Keratinocyte (primary cell): ENCODE measurements around the gene ATG10. TPM values are rescaled to one million over a fixed set of nuclear protein-coding genes. Genes with fewer than 3 reads are reported as not detected.

Source experiments
- DNase-seq: peaks from one replicate; pipeline ENCODE4 v3.0.0-alpha.2; 2011; ENCODE audit warnings: low read depth, missing footprints, low spot score
- FAIRE-seq: peaks from 2 replicates; lab custom pipeline; 2011; peaks lifted over from hg19 to GRCh38; lab: Jason Lieb, UNC
- H2AFZ ChIP-seq: 2 replicates; pipeline ENCODE4 v1.6.0; 2012; ENCODE audit warnings: low read length, control low read depth, inconsistent platforms; ENCODE audit not compliant: control insufficient read depth
- H3K27ac ChIP-seq: 2 replicates; pipeline ENCODE4 v1.5.1; 2011; ENCODE audit warnings: low read length; ENCODE audit not compliant: control insufficient read depth, insufficient read depth
- H3K27me3 ChIP-seq: 3 replicates; pipeline ENCODE4 v1.6.0; 2011; ENCODE audit warnings: low read length; ENCODE audit not compliant: control insufficient read depth, insufficient read depth; ENCODE audit errors: extremely low read depth
- H3K36me3 ChIP-seq, 2 experiments: 2 replicates in 1 of 2; 3 replicates in 1 of 2; pipeline ENCODE4 v1.5.1; 2011; ENCODE audit warnings: low read length in 2 of 2, mild to moderate bottlenecking in 1 of 2; ENCODE audit not compliant: control insufficient read depth in 2 of 2, insufficient read depth in 2 of 2; ENCODE audit errors: extremely low read depth in 1 of 2
- H3K4me1 ChIP-seq: 3 replicates; pipeline ENCODE4 v1.5.1; 2011; ENCODE audit warnings: low read length; ENCODE audit not compliant: control insufficient read depth, insufficient read depth; ENCODE audit errors: extremely low read depth
- H3K4me2 ChIP-seq: 3 replicates; pipeline ENCODE4 v1.6.0; 2011; ENCODE audit warnings: low read depth, low read length; ENCODE audit not compliant: control insufficient read depth, insufficient read depth; ENCODE audit errors: extremely low read depth
- H3K4me3 ChIP-seq, 3 experiments: fragments of 200-600 bp in 1 of 3; sonication (generic) in 1 of 3; 2 replicates in 2 of 3; 3 replicates in 1 of 3; pipeline ENCODE4 v1.5.1; 2011 to 2016; ENCODE audit warnings: low read length in 3 of 3, mild to moderate bottlenecking in 3 of 3, control low read depth in 2 of 3, inconsistent platforms in 1 of 3, low read depth in 1 of 3, mixed read lengths in 1 of 3, mixed run types in 1 of 3, moderate library complexity in 1 of 3; ENCODE audit not compliant: control insufficient read depth in 2 of 3, insufficient read depth in 2 of 3; ENCODE audit errors: extremely low read depth in 1 of 3
- H3K79me2 ChIP-seq: 2 replicates; pipeline ENCODE4 v1.6.0; 2012; ENCODE audit warnings: low read length; ENCODE audit not compliant: control insufficient read depth, insufficient read depth
- H3K9ac ChIP-seq: 3 replicates; pipeline ENCODE4 v1.6.0; 2011; ENCODE audit warnings: low read length; ENCODE audit not compliant: control insufficient read depth, insufficient read depth; ENCODE audit errors: extremely low read depth
- H3K9me1 ChIP-seq: 3 replicates; pipeline ENCODE4 v1.6.0; 2011; ENCODE audit warnings: low read length; ENCODE audit not compliant: control insufficient read depth, insufficient read depth; ENCODE audit errors: extremely low read depth
- H3K9me3 ChIP-seq: 2 replicates; pipeline ENCODE4 v1.5.1; 2012; ENCODE audit warnings: low read depth, low read length; ENCODE audit not compliant: control insufficient read depth
- H4K20me1 ChIP-seq: 3 replicates; pipeline ENCODE4 v1.6.0; 2011; ENCODE audit warnings: low read length; ENCODE audit not compliant: control insufficient read depth, insufficient read depth; ENCODE audit errors: extremely low read depth
- EZH2 ChIP-seq: IDR thresholded peaks from one replicate; pipeline ENCODE4 v1.6.1; 2012; ENCODE audit warnings: inconsistent platforms, mild to moderate bottlenecking, low read length, moderate library complexity
- dilution Hi-C: fragments of 300-500 bp; cut with MboI; formaldehyde crosslinking; loops from one replicate; pipeline ENCODE4 v1.7.0; 2020; ENCODE audit warnings: low sequenced_read_pairs; ENCODE audit not compliant: extremely low pct_ligation_motif_present
- polyA plus RNA-seq, 5 experiments: library from polyadenylated mRNA; depleted of rRNA in 3 of 5; stranded (reverse) in 3 of 5; stranded (forward) in 1 of 5; unstranded in 1 of 5; fragments of >200 nt; gene quantifications; 1 replicate in 1 of 5; 2 replicates in 3 of 5; 3 replicates in 1 of 5; pipeline versions ENCODE4 v1.2.1 to v1.2.3, GENCODE V29; 2011 to 2012; ENCODE audit warnings: missing spikeins in 2 of 5, low read depth in 1 of 5, low replicate concordance in 1 of 5
- TF ChIP-seq, protein P1 (sequence below), 3 experiments: IDR thresholded peaks in 1 of 3; conservative IDR thresholded peaks in 1 of 3; optimal IDR thresholded peaks in 1 of 3; 2 replicates in 2 of 3; 3 replicates in 1 of 3; pipeline versions ENCODE3 to v1.5.1; 2011; ENCODE audit warnings: low read length in 3 of 3, mild to moderate bottlenecking in 3 of 3, moderate library complexity in 2 of 3, control low read depth in 1 of 3, inconsistent platforms in 1 of 3; ENCODE audit not compliant: insufficient read depth in 2 of 3; ENCODE audit errors: extremely low read depth in 1 of 3

The ATG10 gene
- polyA plus RNA-seq, 1 donor (not counting 4 experiments of a cell fraction or from before 2014, with no cell fraction given) = 5.4 TPM

- H3K4me3 ChIP-seq = no peak overlapping the region
- dilution Hi-C loops = no loop called here
- H3K9me3 ChIP-seq = no peaks in the 10 kb centered on the region
- no peak overlapping the region for H3K4me2 ChIP-seq
- H3K9ac ChIP-seq = no peak overlapping the region
- no peak overlapping the region for H3K27ac ChIP-seq
- H3K79me2 ChIP-seq = no peaks in the 10 kb centered on the region
- H4K20me1 ChIP-seq = no peaks in the 10 kb centered on the region
- H3K4me1 ChIP-seq = peaks cover 10% of the 10 kb centered on the region
- no peaks in the 10 kb centered on the region for H3K36me3 ChIP-seq
- H3K27me3 ChIP-seq = no peaks in the 10 kb centered on the region
- no peak for DNase-seq
- no peak overlapping the region for H2AFZ ChIP-seq
- H3K9me1 ChIP-seq = no peaks in the 10 kb centered on the region
- TF ChIP-seq EZH2 = no peak
- TF ChIP-seq, protein P1, sequence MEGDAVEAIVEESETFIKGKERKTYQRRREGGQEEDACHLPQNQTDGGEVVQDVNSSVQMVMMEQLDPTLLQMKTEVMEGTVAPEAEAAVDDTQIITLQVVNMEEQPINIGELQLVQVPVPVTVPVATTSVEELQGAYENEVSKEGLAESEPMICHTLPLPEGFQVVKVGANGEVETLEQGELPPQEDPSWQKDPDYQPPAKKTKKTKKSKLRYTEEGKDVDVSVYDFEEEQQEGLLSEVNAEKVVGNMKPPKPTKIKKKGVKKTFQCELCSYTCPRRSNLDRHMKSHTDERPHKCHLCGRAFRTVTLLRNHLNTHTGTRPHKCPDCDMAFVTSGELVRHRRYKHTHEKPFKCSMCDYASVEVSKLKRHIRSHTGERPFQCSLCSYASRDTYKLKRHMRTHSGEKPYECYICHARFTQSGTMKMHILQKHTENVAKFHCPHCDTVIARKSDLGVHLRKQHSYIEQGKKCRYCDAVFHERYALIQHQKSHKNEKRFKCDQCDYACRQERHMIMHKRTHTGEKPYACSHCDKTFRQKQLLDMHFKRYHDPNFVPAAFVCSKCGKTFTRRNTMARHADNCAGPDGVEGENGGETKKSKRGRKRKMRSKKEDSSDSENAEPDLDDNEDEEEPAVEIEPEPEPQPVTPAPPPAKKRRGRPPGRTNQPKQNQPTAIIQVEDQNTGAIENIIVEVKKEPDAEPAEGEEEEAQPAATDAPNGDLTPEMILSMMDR (optimal IDR thresholded peaks at IDR 0.05 in 1 of 3, IDR thresholded peaks at IDR 0.05 in 1 of 3, conservative IDR thresholded peaks at IDR 0.05 in 1 of 3; ENCODE audit: extremely low read depth in 1 of 3, insufficient read depth in 2 of 3, low read length in 3 of 3) = no peak
- no peak for FAIRE-seq
Measured at GRCh38 chr5:82182662-82183061, 210.8 kb downstream of the ATG10 start.

DNA sequence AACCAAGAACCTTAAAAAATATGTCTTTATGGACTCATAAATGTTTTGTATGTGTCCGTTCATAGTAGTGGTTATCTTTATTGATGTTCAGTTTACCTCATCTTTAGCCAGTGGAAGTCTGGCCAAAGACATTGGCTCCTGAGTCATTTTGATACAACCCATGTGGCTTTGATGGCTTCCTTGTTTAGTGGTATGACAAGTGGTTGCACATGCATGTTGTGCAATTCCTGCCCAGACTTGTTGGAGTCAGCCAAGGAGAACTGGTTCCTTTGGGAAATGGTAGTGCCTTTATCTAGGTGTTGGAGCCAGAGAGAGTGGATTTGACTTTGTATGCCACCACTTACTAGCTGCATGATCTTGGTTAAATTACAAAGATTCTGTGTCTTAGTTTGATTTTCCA, 212.0 kb downstream of the ATG10 start:
- no peak overlapping the region for H3K27ac ChIP-seq
- no peaks in the 10 kb centered on the region for H3K9me1 ChIP-seq

More for the DNA sequence above, 212.0 kb downstream of the ATG10 start:
- dilution Hi-C loops = no loop called here
- no peak overlapping the region for H3K4me3 ChIP-seq
- H3K27me3 ChIP-seq = no peaks in the 10 kb centered on the region
- no peak overlapping the region for H3K9ac ChIP-seq
- DNase-seq (peak; percentile 81), FAIRE-seq (peak; percentile 99)
- H2AFZ ChIP-seq = no peak overlapping the region
- H3K36me3 ChIP-seq = no peaks in the 10 kb centered on the region
- peak overlapping the region; percentile 51 for H3K4me2 ChIP-seq
- no peaks in the 10 kb centered on the region for H3K9me3 ChIP-seq
- no peaks in the 10 kb centered on the region for H3K79me2 ChIP-seq
- H3K4me1 ChIP-seq = peaks cover 10% of the 10 kb centered on the region
- TF ChIP-seq, protein P1 (optimal IDR thresholded peaks at IDR 0.05 in 1 of 3, IDR thresholded peaks at IDR 0.05 in 1 of 3, conservative IDR thresholded peaks at IDR 0.05 in 1 of 3; ENCODE audit: extremely low read depth in 1 of 3, insufficient read depth in 2 of 3, low read length in 3 of 3) = no peak
- TF ChIP-seq EZH2 = no peak
- no peaks in the 10 kb centered on the region for H4K20me1 ChIP-seq
